RWPE1 (cell line): ENCODE measurements around the gene ADD3.
"Not testable (repeated sequence)": the region's sequence is repeated elsewhere in the genome, so short reads cannot be mapped to it uniquely, and the experiment has no call there.

Experiments
- CTCF ChIA-PET: fragments of 350-600 bp; sonication (Branson Sonifier 250); formaldehyde crosslinking; extraction: SDS; loops from one replicate; lab custom pipeline; 2021; lab: Yijun Ruan, JAX
- POLR2A ChIA-PET: fragments of 400-600 bp; formaldehyde crosslinking; extraction: SDS; loops from one replicate; lab custom pipeline; 2020; ENCODE audit warnings: antibody characterized with exemption; ENCODE audit not compliant: low non-redundant PET; lab: Yijun Ruan, JAX
- DNase-seq: peaks from one replicate; pipeline ENCODE4 v3.0.0; 2012; ENCODE audit warnings: low spot score
- H3K27ac ChIP-seq: fragments of 450-650 bp; 2 replicates; pipeline ENCODE4 v1.5.1; 2017
- TF ChIP-seq, protein P1 (sequence below): fragments of 450-650 bp; conservative IDR thresholded peaks from 2 replicates; pipeline ENCODE4 v1.5.1; 2017; ENCODE audit warnings: low read depth, mild to moderate bottlenecking

ADD3 gene

DNA sequence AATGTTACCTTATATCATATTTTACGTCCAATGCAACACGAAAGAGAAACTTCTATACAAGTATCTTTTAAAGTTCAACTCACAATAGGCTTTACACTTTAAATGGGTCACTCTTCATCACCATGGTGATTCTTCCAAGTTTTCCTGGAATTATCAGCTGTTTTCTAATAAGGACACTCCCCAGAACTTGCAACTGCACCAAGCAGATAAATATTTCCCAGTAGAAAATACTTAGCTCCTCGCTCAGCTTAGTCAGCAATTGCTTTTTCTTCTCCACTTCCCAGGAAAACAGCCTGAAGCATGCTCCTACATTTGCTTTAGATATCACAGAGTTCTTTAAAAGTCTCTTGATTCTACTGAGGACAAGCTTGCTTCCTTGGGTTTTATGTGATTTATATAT lies 25.7 kb upstream of the ADD3 start:
- ChIA-PET CTCF (interaction anchor here (0.5 kb wide), 2 partner anchors 297 to 1337 kb away, joined by 3 read pairs; no protein-coding TSS in a partner anchor), POLR2A (no interaction called here)
- no peak for DNase-seq
- TF ChIP-seq, protein P1, sequence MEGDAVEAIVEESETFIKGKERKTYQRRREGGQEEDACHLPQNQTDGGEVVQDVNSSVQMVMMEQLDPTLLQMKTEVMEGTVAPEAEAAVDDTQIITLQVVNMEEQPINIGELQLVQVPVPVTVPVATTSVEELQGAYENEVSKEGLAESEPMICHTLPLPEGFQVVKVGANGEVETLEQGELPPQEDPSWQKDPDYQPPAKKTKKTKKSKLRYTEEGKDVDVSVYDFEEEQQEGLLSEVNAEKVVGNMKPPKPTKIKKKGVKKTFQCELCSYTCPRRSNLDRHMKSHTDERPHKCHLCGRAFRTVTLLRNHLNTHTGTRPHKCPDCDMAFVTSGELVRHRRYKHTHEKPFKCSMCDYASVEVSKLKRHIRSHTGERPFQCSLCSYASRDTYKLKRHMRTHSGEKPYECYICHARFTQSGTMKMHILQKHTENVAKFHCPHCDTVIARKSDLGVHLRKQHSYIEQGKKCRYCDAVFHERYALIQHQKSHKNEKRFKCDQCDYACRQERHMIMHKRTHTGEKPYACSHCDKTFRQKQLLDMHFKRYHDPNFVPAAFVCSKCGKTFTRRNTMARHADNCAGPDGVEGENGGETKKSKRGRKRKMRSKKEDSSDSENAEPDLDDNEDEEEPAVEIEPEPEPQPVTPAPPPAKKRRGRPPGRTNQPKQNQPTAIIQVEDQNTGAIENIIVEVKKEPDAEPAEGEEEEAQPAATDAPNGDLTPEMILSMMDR = no peak
- H3K27ac ChIP-seq = no peak overlapping the region

DNA sequence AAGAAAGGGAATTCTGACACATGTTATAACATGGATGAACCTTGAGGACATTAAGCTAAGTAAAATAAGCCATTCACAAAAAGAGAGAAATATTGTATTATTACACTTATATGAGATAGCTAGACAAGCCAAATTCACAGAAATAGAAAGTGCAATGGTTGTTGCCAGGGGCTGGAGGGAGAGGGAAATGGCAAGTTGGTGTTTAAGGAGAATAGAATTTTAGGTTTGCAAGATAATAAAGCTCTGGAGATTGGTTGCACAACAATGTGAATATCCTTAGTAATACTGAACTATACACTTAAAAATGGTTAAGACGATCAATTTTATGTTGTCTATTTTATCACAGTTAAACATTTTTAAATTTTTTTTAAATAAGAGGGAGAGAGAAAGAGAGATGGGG lies 25.0 kb upstream of the ADD3 start:
- no peak for DNase-seq
- ChIA-PET CTCF (interaction anchor here (0.6 kb wide), 1 partner anchor 19 kb away, joined by 7 read pairs; no protein-coding TSS in a partner anchor), POLR2A (no interaction called here)
- TF ChIP-seq, protein P1 = no peak
- no peak overlapping the region for H3K27ac ChIP-seq

DNA sequence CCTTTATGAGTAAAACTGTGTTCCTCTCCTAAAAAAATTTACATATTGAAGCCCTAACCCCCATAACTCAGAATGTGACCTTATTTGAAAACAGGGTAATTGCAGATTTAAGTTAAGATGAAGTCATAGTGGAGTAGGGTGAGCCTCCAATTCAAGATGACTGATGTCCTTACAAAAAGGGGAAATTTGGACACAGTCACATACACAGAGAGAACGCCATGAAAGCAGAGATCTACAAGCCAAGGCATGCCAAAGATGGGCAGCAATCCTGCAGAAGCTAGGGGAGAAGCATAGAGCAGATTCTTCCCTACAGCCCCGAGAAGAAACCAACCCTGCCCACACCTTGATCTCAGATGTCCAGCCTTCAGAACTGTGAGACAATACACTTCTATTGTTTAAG lies 23.8 kb upstream of the ADD3 start:
- CTCF ChIA-PET = no interaction called here
- TF ChIP-seq, protein P1 = no peak
- POLR2A ChIA-PET = no interaction called here
- DNase-seq = no peak
- no peak overlapping the region for H3K27ac ChIP-seq

DNA sequence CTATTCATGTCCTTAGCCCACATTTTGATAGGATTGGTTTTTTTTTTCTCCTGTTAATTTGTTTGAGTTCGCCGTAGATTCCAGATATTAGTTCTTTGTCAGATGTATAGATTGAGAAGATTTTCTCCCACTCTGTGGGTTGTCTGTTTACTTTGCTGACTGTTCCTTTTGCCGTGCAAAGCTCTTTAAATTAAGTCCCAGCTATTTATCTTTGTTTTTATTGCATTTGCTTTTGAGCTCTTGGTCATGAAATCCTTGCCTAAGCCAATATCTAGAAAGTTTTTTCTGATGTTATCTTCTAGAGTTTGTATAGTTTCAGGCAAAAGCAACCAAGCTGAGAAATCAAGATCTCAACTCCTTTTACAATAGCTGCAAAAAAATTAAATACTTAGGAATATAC lies 22.0 kb upstream of the ADD3 start:
- POLR2A ChIA-PET, DNase-seq, H3K27ac ChIP-seq, CTCF ChIA-PET: not testable (repeated sequence)

DNA sequence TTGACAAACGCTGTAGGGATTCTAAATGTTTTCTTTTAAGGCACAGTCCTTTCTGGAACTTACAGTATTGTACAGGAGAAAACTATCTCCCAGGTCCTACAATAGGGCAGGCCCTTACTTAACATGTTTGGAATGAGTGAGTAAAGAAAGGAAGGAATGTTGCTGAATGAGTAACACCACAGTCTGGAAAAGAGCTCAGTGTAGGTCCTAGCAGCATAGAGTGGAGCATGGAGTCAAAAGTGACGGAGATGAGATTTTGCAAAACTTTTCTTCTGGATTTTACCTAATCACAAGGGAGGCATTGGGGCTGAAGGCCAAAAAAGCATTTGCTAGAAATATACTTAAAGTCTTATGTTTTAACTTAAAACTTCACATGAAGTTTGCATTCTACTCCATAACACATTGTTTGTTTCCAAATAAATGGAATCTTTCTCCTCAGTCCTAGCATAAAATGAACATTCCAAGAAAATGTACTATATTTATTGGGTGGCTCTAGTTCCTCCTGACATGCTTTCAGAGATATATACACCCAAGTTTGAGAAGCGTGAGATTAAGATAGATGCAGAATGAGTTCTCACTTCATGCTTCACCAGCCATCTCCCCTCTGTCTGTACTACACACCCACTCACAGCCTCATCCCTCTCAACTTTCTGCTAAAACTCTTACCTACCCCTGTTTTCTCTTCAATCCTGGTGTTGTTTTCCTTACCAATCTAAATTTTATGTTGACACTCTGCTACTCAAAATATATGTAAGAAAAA lies 20.2 kb upstream of the ADD3 start:
- peak; percentile 42 for DNase-seq
- TF ChIP-seq, protein P1 = no peak
- no peak overlapping the region for H3K27ac ChIP-seq
- CTCF ChIA-PET = interaction anchor here (0.6 kb wide), 2 partner anchors 89 to 677 kb away, joined by 3 to 4 read pairs; no protein-coding TSS in a partner anchor
- POLR2A ChIA-PET = no interaction called here

DNA sequence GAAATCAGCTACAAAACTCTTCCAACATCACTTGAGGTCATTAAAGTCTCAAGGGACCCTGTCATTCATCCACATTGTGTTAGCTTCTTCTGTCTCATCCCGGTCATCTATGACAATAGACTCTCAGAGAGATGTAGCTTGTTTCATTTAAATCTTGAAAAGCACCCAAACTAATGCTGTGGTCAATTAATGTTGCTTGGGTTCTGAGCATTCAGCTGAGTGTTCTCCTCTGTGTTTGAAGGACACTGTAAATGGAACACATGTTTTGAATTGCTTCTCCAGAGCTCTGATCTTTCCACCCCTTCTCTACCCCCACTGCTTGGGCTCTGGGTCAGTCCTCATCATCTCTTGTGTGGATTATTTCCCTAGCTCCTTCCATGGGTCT lies 19.6 kb upstream of the ADD3 start:
- H3K27ac ChIP-seq = no peak overlapping the region
- ChIA-PET CTCF (interaction anchor here (0.6 kb wide), 2 partner anchors 88 to 678 kb away, joined by 3 to 4 read pairs; no protein-coding TSS in a partner anchor), POLR2A (no interaction called here)
- TF ChIP-seq, protein P1 = no peak
- DNase-seq = no peak

DNA sequence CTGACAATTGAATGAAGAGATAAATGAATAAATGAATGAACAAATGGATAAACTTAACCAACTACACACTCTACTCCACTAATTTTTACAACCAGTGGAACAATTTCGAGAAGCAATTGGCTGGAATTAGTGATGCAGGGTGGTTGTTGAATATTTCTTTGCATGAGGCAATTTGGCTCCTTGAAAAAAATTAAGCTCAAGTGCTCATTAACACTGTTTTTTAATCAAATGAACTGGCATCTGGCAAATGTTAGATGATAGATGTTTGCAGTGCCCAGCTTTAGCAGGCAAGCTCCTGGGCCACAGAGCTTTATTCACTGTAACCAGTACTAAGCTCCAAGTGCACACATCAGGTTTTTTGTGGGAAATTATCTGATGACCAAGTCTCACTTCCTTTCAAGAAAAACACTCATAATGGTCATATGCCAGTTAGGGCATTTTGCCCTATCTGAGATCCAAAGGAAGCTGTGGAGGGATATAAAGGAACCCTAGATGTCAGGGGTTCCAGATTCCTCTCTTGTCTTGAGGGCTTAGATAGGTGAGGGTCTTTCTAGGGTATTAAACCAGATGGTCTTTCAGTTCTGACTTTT lies 16.4 kb upstream of the ADD3 start:
- H3K27ac ChIP-seq = no peak overlapping the region
- TF ChIP-seq, protein P1 = no peak
- POLR2A ChIA-PET = no interaction called here
- no peak for DNase-seq
- CTCF ChIA-PET = interaction anchor here (0.6 kb wide), 1 partner anchor 16 kb away, joined by 3 read pairs; the partner anchor contains the start of gene ADD3
